A375 (cell line): ENCODE measurements around the gene NUP50. TPM values are rescaled to one million over a fixed set of nuclear protein-coding genes. Genes with fewer than 3 reads are reported as not detected.

ENCODE experiments used
- small RNA-seq: library from RNA; depleted of rRNA; stranded (forward); fragments of <200 nt; gene quantifications from one replicate; pipeline ENCODE3, GENCODE V24; 2014
- total RNA-seq: library from RNA; depleted of rRNA; stranded (reverse); fragments of >200 nt; shearing (Covaris generic); gene quantifications from 2 replicates; pipeline ENCODE4 v1.2.3, GENCODE V29; 2014; rRNA removed

NUP50 gene, protein sequence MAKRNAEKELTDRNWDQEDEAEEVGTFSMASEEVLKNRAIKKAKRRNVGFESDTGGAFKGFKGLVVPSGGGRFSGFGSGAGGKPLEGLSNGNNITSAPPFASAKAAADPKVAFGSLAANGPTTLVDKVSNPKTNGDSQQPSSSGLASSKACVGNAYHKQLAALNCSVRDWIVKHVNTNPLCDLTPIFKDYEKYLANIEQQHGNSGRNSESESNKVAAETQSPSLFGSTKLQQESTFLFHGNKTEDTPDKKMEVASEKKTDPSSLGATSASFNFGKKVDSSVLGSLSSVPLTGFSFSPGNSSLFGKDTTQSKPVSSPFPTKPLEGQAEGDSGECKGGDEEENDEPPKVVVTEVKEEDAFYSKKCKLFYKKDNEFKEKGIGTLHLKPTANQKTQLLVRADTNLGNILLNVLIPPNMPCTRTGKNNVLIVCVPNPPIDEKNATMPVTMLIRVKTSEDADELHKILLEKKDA
- total RNA-seq = 61.7 and 67.9 TPM in 2 replicates

DNA sequence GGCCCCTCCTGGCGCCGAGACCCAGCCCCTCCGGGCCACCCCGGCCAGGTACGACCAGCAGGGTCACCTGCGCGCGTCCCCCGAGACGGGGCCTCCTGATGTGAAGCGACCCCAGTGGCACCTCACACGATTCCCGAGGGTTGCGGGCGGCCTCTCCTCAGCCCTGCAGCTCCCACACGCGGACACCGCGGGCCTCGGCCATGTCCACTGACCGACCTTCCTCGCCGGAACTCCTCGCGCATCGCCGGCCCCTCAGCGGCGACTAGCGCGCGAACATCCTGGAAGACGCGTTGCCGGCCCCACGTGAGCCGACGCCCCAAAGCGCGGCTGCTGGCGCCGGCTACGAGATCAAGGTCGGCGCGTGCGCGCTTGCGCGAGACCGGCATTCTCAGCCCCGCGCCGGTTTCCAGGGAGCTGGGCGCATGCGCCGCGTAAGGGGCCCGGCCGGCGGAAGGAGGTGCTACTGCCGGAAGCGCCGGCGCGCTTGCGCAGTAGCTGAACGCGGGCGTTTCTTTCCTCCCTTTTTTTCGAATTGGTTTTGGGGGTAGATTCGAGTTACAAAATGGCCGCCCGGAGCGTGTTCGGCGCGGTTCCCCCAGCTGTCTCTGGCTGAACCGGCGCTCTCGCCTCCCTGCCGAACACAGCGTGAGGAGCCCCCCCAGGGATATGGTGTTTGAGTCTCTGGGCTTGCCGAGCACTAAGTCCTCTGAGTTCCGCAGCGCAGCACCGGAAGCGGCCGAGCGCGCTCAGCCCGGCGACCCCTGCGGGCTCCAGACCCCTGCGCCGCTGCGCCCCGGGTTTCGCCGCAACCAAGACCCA is at the start of gene NUP50:
Gene NUP50 (plus strand): TSS at position 475 of the 819 bp plus-strand sequence. CDS start 4,253 bp downstream, outside the sequence.

Small RNA genes within 50 kb of the gene (small RNA-seq; reads per million reads assigned to genes)
- gene MIR1249 = not detected

Other genes starting within 250 kb of the NUP50 start
- gene PHF21B, start 153.9 kb upstream of the NUP50 start, total RNA-seq = 1.0 and 6.0 TPM in 2 replicates
- 18.4 and 26.4 TPM in 2 replicates for gene KIAA0930, start 77.0 kb downstream of the NUP50 start, total RNA-seq
- gene UPK3A, start 121.0 kb downstream of the NUP50 start, total RNA-seq = not detected in 2 replicates
- 11.0 and 15.1 TPM in 2 replicates for gene FAM118A, start 146.0 kb downstream of the NUP50 start, total RNA-seq
- gene SMC1B, start 249.7 kb downstream of the NUP50 start, total RNA-seq = not detected in 2 replicates
- not detected in 2 replicates for gene RIBC2, start 249.8 kb downstream of the NUP50 start, total RNA-seq